ENCODE results near the gene CYP4Z1.
"Not testable (repeated sequence)": the region's sequence is repeated elsewhere in the genome, so short reads cannot be mapped to it uniquely, and the experiment has no call there.

Gene CYP4Z1

GRCh38 chr1:47128221-47128620 lies 61.2 kb downstream of the CYP4Z1 start:
- no peak for DNase-seq (ENCODE audit: low spot score)

- DNase-seq (ENCODE audit: low spot score): not testable (repeated sequence)
Measured at GRCh38 chr1:47128854-47129253, 61.8 kb downstream of the CYP4Z1 start.

GRCh38 chr1:47129489-47130230 lies 62.6 kb downstream of the CYP4Z1 start:
- DNase-seq (ENCODE audit: low spot score): not testable (repeated sequence)

GRCh38 chr1:47132665-47133064 lies 65.6 kb downstream of the CYP4Z1 start:
- not testable (repeated sequence) for DNase-seq (ENCODE audit: low spot score)

- DNase-seq (ENCODE audit: low spot score): no peak
Measured at GRCh38 chr1:47137198-47137597, 70.2 kb downstream of the CYP4Z1 start, which contains the start of gene CYP4A22. Gene CYP4A22 (plus strand): TSS chr1:47137441. CDS start chr1:47137486, 45 bp downstream.

- no peak for DNase-seq (ENCODE audit: low spot score)
Measured at GRCh38 chr1:47137925-47138615, 71.0 kb downstream of the CYP4Z1 start.

GRCh38 chr1:47140358-47140757 lies 73.3 kb downstream of the CYP4Z1 start:
- not testable (repeated sequence) for DNase-seq (ENCODE audit: low spot score)

GRCh38 chr1:47143654-47144053 lies 76.6 kb downstream of the CYP4Z1 start:
- DNase-seq (ENCODE audit: low spot score): not testable (repeated sequence)

GRCh38 chr1:47146495-47146894 lies 79.5 kb downstream of the CYP4Z1 start:
- not testable (repeated sequence) for DNase-seq (ENCODE audit: low spot score)

GRCh38 chr1:47147047-47147785 lies 80.2 kb downstream of the CYP4Z1 start:
- no peak for DNase-seq (ENCODE audit: low spot score)

- DNase-seq (ENCODE audit: low spot score): not testable (repeated sequence)
Measured at GRCh38 chr1:47149162-47149561, 82.1 kb downstream of the CYP4Z1 start.

GRCh38 chr1:47156457-47156856 lies 89.4 kb downstream of the CYP4Z1 start:
- not testable (repeated sequence) for DNase-seq (ENCODE audit: low spot score)

GRCh38 chr1:47157957-47158356 lies 90.9 kb downstream of the CYP4Z1 start:
- not testable (repeated sequence) for DNase-seq (ENCODE audit: low spot score)

GRCh38 chr1:47160716-47161115 lies 93.7 kb downstream of the CYP4Z1 start:
- DNase-seq (ENCODE audit: low spot score): no peak

GRCh38 chr1:47161298-47162040 lies 94.4 kb downstream of the CYP4Z1 start:
- DNase-seq (ENCODE audit: low spot score): no peak

GRCh38 chr1:47164552-47164951 lies 97.5 kb downstream of the CYP4Z1 start:
- DNase-seq (ENCODE audit: low spot score): no peak

Data from AG20443 (cell line).